ENCODE measurements around the gene TRIM9. TPM values are rescaled to one million over a fixed set of nuclear protein-coding genes. Genes with fewer than 3 reads are reported as not detected.

TRIM9 gene
- total RNA-seq, 1 donor from 2014 or later: under 0.01 TPM

DNA sequence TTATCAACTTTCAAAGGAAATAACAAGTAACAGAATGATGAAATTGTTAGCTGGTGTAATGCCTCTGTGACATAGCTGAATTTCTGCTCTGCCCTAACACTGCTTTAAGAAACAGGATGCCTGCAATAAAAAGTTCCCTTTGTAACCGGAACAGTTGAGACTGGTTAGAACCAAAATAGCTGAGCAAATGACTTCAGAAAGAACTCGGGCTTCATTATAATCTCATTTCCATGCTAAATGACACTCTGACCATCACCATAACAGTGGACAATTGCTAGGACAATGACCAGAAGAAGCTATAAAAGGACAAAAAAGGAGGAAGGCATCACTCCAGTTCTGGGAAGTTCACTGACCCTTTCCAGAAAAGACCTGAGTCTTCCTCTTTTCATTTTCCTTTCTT lies 127.1 kb downstream of the TRIM9 start:
- no peak for TF ChIP-seq CTCF (IDR thresholded peaks at IDR 0.05; ENCODE audit: insufficient read depth, low read length, severe bottlenecking)
- H3K4me3 ChIP-seq (ENCODE audit: low read depth, low read length): no peak overlapping the region
- peaks cover 1% of the 10 kb centered on the region for H3K27me3 ChIP-seq (ENCODE audit: control insufficient read depth, insufficient read depth, low read length)
- no peak for FAIRE-seq
- no peaks in the 10 kb centered on the region for H3K36me3 ChIP-seq (ENCODE audit: control insufficient read depth, insufficient read depth, low read length)
- no peak for DNase-seq (ENCODE audit: low read depth)

GRCh38 chr14:50967103-50967502 lies 127.8 kb downstream of the TRIM9 start:
- TF ChIP-seq CTCF (IDR thresholded peaks at IDR 0.05; ENCODE audit: insufficient read depth, low read length, severe bottlenecking): no peak
- DNase-seq (ENCODE audit: low read depth): no peak

GRCh38 chr14:50964683-50965390 lies 130.1 kb downstream of the TRIM9 start:
- H3K27me3 ChIP-seq (ENCODE audit: control insufficient read depth, insufficient read depth, low read length): no peaks in the 10 kb centered on the region
- no peak for TF ChIP-seq CTCF (IDR thresholded peaks at IDR 0.05; ENCODE audit: insufficient read depth, low read length, severe bottlenecking)
- DNase-seq (ENCODE audit: low read depth): peak; percentile 93
- no peaks in the 10 kb centered on the region for H3K36me3 ChIP-seq (ENCODE audit: control insufficient read depth, insufficient read depth, low read length)
- no peak overlapping the region for H3K4me3 ChIP-seq (ENCODE audit: low read depth, low read length)
- FAIRE-seq: no peak

More at GRCh38 chr14:50967103-50967502, 127.8 kb downstream of the TRIM9 start:
- Histone ChIP-seq H3K36me3 (ENCODE audit: control insufficient read depth, insufficient read depth, low read length) (no peaks in the 10 kb centered on the region), H3K27me3 (ENCODE audit: control insufficient read depth, insufficient read depth, low read length) (peaks cover 1% of the 10 kb centered on the region), H3K4me3 (ENCODE audit: low read depth, low read length) (no peak overlapping the region)
- FAIRE-seq: no peak

- no peak for FAIRE-seq
These were observed 131.0 kb downstream of the TRIM9 start for GRCh38 chr14:50963919-50964318.

DNA sequence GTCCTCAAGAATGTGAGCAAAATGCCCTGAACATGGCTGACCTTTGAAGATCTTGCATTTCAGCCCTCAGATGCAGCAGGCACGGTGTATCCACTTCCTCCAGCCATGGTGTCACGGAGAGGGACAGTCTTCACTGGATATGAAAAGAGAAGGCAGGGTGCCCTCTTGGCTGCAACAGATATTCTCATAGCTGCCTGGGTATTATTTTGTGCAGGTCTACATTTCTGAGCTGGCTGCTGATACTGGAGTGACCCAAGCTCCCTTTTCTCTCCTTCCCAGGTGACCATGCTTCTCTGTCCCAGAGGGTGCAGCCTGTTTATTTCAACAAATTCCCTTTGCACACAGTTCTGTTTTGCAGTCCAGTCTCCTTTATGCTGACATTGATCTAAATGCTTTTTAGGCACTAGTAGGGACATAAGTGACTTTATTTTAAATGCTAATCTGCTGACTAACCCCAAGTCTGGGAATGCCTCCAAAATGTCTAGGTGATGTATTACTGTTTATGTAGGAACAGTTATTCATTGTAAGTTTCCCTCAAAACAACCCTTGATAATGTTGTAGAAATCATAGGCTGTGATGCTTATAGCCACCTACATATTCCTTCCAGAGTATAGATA lies 133.2 kb downstream of the TRIM9 start:
- FAIRE-seq: no peak
- Histone ChIP-seq H3K4me3 (ENCODE audit: low read depth, low read length) (no peak overlapping the region), H3K27me3 (ENCODE audit: control insufficient read depth, insufficient read depth, low read length) (no peaks in the 10 kb centered on the region), H3K36me3 (ENCODE audit: control insufficient read depth, insufficient read depth, low read length) (no peaks in the 10 kb centered on the region)
- peak; percentile 76 for DNase-seq (ENCODE audit: low read depth)
- no peak for TF ChIP-seq CTCF (IDR thresholded peaks at IDR 0.05; ENCODE audit: insufficient read depth, low read length, severe bottlenecking)

More at GRCh38 chr14:50963919-50964318, 131.0 kb downstream of the TRIM9 start:
- no peak for DNase-seq (ENCODE audit: low read depth)
- H3K4me3 ChIP-seq (ENCODE audit: low read depth, low read length): no peak overlapping the region
- no peaks in the 10 kb centered on the region for H3K36me3 ChIP-seq (ENCODE audit: control insufficient read depth, insufficient read depth, low read length)
- no peaks in the 10 kb centered on the region for H3K27me3 ChIP-seq (ENCODE audit: control insufficient read depth, insufficient read depth, low read length)
- no peak for TF ChIP-seq CTCF (IDR thresholded peaks at IDR 0.05; ENCODE audit: insufficient read depth, low read length, severe bottlenecking)
